ENCODE measurements around the gene NETO1.

NETO1 gene

GRCh38 chr18:72727776-72728175 lies 140.0 kb downstream of the NETO1 start:
- POLR2A ChIA-PET: no interaction called here
- no peaks in the 10 kb centered on the region for H3K4me1 ChIP-seq (ENCODE audit: control extremely low read depth in 1 of 4, control insufficient read depth in 4 of 4, insufficient read depth in 4 of 4, low read length in 3 of 4)
- DNase-seq: no peak
- no peaks in the 10 kb centered on the region for H3K36me3 ChIP-seq (ENCODE audit: control insufficient read depth in 4 of 4, insufficient read depth in 4 of 4, low read length in 3 of 4)
- no peak overlapping the region for H3K4me3 ChIP-seq (ENCODE audit: control insufficient read depth in 1 of 7, extremely low read depth in 1 of 7, insufficient read depth in 4 of 7, low read depth in 2 of 7, low read length in 6 of 7)
- CTCF ChIA-PET: no interaction called here
- 100% methylated on average over 2 of the region's 6 CpGs for WGBS (ENCODE audit: insufficient coverage)
- H3K27ac ChIP-seq (ENCODE audit: insufficient read depth in 1 of 2, low read depth in 1 of 2, low read length in 2 of 2, poor library complexity in 1 of 2, severe bottlenecking in 2 of 2): no peak overlapping the region
- H3K27me3 ChIP-seq (replicated peaks in 2 of 5; ENCODE audit: control insufficient read depth in 4 of 5, insufficient read depth in 5 of 5, low read length in 4 of 5): no peaks in the 10 kb centered on the region
- H3K9me3 ChIP-seq (ENCODE audit: control extremely low read depth in 1 of 5, control insufficient read depth in 4 of 5, insufficient read depth in 2 of 5, low read depth in 1 of 5, low read length in 4 of 5): no peaks in the 10 kb centered on the region

GRCh38 chr18:72727038-72727655 lies 140.6 kb downstream of the NETO1 start:
- ChIA-PET POLR2A (no interaction called here), CTCF (no interaction called here)
- DNase-seq: no peak
- 96% methylated on average over 5 of the region's 5 CpGs for WGBS (ENCODE audit: insufficient coverage)
- Histone ChIP-seq H3K4me1 (ENCODE audit: control extremely low read depth in 1 of 4, control insufficient read depth in 4 of 4, insufficient read depth in 4 of 4, low read length in 3 of 4) (no peaks in the 10 kb centered on the region), H3K27ac (ENCODE audit: insufficient read depth in 1 of 2, low read depth in 1 of 2, low read length in 2 of 2, poor library complexity in 1 of 2, severe bottlenecking in 2 of 2) (no peak overlapping the region), H3K36me3 (ENCODE audit: control insufficient read depth in 4 of 4, insufficient read depth in 4 of 4, low read length in 3 of 4) (no peaks in the 10 kb centered on the region), H3K4me3 (ENCODE audit: control insufficient read depth in 1 of 7, extremely low read depth in 1 of 7, insufficient read depth in 4 of 7, low read depth in 2 of 7, low read length in 6 of 7) (no peak overlapping the region), H3K9me3 (ENCODE audit: control extremely low read depth in 1 of 5, control insufficient read depth in 4 of 5, insufficient read depth in 2 of 5, low read depth in 1 of 5, low read length in 4 of 5) (no peaks in the 10 kb centered on the region), H3K27me3 (replicated peaks in 2 of 5; ENCODE audit: control insufficient read depth in 4 of 5, insufficient read depth in 5 of 5, low read length in 4 of 5) (no peaks in the 10 kb centered on the region)

GRCh38 chr18:72726201-72726600 lies 141.6 kb downstream of the NETO1 start:
- 100% methylated on average over 3 of the region's 4 CpGs for WGBS (ENCODE audit: insufficient coverage)
- Histone ChIP-seq H3K27ac (ENCODE audit: insufficient read depth in 1 of 2, low read depth in 1 of 2, low read length in 2 of 2, poor library complexity in 1 of 2, severe bottlenecking in 2 of 2) (no peak overlapping the region), H3K27me3 (replicated peaks in 2 of 5; ENCODE audit: control insufficient read depth in 4 of 5, insufficient read depth in 5 of 5, low read length in 4 of 5) (no peaks in the 10 kb centered on the region), H3K4me3 (ENCODE audit: control insufficient read depth in 1 of 7, extremely low read depth in 1 of 7, insufficient read depth in 4 of 7, low read depth in 2 of 7, low read length in 6 of 7) (no peak overlapping the region), H3K36me3 (ENCODE audit: control insufficient read depth in 4 of 4, insufficient read depth in 4 of 4, low read length in 3 of 4) (no peaks in the 10 kb centered on the region), H3K4me1 (ENCODE audit: control extremely low read depth in 1 of 4, control insufficient read depth in 4 of 4, insufficient read depth in 4 of 4, low read length in 3 of 4) (no peaks in the 10 kb centered on the region), H3K9me3 (ENCODE audit: control extremely low read depth in 1 of 5, control insufficient read depth in 4 of 5, insufficient read depth in 2 of 5, low read depth in 1 of 5, low read length in 4 of 5) (no peaks in the 10 kb centered on the region)
- no peak for DNase-seq
- ChIA-PET POLR2A (no interaction called here), CTCF (no interaction called here)

GRCh38 chr18:72721330-72721729 lies 146.5 kb downstream of the NETO1 start:
- Histone ChIP-seq H3K27ac (ENCODE audit: insufficient read depth in 1 of 2, low read depth in 1 of 2, low read length in 2 of 2, poor library complexity in 1 of 2, severe bottlenecking in 2 of 2) (no peak overlapping the region), H3K4me1 (ENCODE audit: control extremely low read depth in 1 of 4, control insufficient read depth in 4 of 4, insufficient read depth in 4 of 4, low read length in 3 of 4) (no peaks in the 10 kb centered on the region), H3K4me3 (ENCODE audit: control insufficient read depth in 1 of 7, extremely low read depth in 1 of 7, insufficient read depth in 4 of 7, low read depth in 2 of 7, low read length in 6 of 7) (no peak overlapping the region), H3K36me3 (ENCODE audit: control insufficient read depth in 4 of 4, insufficient read depth in 4 of 4, low read length in 3 of 4) (no peaks in the 10 kb centered on the region), H3K27me3 (replicated peaks in 2 of 5; ENCODE audit: control insufficient read depth in 4 of 5, insufficient read depth in 5 of 5, low read length in 4 of 5) (no peaks in the 10 kb centered on the region), H3K9me3 (ENCODE audit: control extremely low read depth in 1 of 5, control insufficient read depth in 4 of 5, insufficient read depth in 2 of 5, low read depth in 1 of 5, low read length in 4 of 5) (no peaks in the 10 kb centered on the region)
- ChIA-PET POLR2A (no interaction called here), CTCF (no interaction called here)
- WGBS (ENCODE audit: insufficient coverage): 100% methylated on average over 2 of the region's 3 CpGs
- no peak for DNase-seq

DNA sequence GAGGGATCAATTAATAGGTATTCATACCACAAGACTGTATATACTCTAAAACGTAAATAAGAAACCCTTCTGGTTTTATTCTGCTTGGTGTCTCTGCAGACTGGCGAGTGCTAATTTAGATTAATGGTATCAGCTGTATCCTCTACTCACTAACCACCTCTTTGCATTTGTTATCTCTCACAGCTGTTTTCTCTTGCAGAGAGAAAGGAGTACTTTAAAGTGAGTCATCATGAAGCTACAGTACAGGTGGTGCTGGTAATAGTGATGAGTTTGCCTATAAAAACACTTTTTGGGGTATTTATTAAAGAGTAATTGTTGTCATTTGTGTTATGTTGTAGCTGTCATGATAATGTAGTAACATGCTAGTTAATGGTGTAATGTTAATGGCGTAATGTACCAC lies 147.7 kb downstream of the NETO1 start:
- no peaks in the 10 kb centered on the region for H3K9me3 ChIP-seq (ENCODE audit: control extremely low read depth in 1 of 5, control insufficient read depth in 4 of 5, insufficient read depth in 2 of 5, low read depth in 1 of 5, low read length in 4 of 5)
- no peaks in the 10 kb centered on the region for H3K27me3 ChIP-seq (replicated peaks in 2 of 5; ENCODE audit: control insufficient read depth in 4 of 5, insufficient read depth in 5 of 5, low read length in 4 of 5)
- H3K36me3 ChIP-seq (ENCODE audit: control insufficient read depth in 4 of 4, insufficient read depth in 4 of 4, low read length in 3 of 4): no peaks in the 10 kb centered on the region
- H3K4me1 ChIP-seq (ENCODE audit: control extremely low read depth in 1 of 4, control insufficient read depth in 4 of 4, insufficient read depth in 4 of 4, low read length in 3 of 4): no peaks in the 10 kb centered on the region
- POLR2A ChIA-PET: no interaction called here
- CTCF ChIA-PET: no interaction called here
- no peak overlapping the region for H3K27ac ChIP-seq (ENCODE audit: insufficient read depth in 1 of 2, low read depth in 1 of 2, low read length in 2 of 2, poor library complexity in 1 of 2, severe bottlenecking in 2 of 2)
- WGBS (ENCODE audit: insufficient coverage): 80% methylated on average over 1 of the region's 3 CpGs
- DNase-seq: peak in 1 of 3 donors; percentile 8
- H3K4me3 ChIP-seq (ENCODE audit: control insufficient read depth in 1 of 7, extremely low read depth in 1 of 7, insufficient read depth in 4 of 7, low read depth in 2 of 7, low read length in 6 of 7): no peak overlapping the region

DNA sequence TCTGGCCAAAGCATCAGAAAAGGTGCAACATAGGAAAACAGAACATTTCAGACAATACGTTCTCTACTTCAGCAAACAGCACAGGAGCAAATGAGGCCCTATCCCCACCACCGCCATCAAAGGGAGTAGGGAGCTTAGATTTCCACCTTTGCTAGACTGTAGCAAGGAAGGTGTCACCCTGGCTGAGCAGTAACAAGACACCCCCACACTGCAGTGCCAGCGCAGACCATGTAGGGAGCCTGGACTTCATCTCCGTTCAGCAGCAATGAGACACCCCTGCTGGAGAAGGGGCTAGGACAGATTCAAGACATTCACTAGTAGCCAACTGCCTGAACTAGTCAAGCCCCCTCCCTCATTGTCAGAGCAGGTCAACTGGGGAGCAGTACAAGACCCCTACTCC lies 163.6 kb downstream of the NETO1 start:
- H3K36me3 ChIP-seq (ENCODE audit: control insufficient read depth in 4 of 4, insufficient read depth in 4 of 4, low read length in 3 of 4): no peaks in the 10 kb centered on the region
- no peak overlapping the region for H3K4me3 ChIP-seq (ENCODE audit: control insufficient read depth in 1 of 7, extremely low read depth in 1 of 7, insufficient read depth in 4 of 7, low read depth in 2 of 7, low read length in 6 of 7)
- H3K9me3 ChIP-seq (ENCODE audit: control extremely low read depth in 1 of 5, control insufficient read depth in 4 of 5, insufficient read depth in 2 of 5, low read depth in 1 of 5, low read length in 4 of 5): no peaks in the 10 kb centered on the region
- H3K27me3 ChIP-seq (replicated peaks in 2 of 5; ENCODE audit: control insufficient read depth in 4 of 5, insufficient read depth in 5 of 5, low read length in 4 of 5): peaks cover 0 to 5% (median 0%) of the 10 kb centered on the region in 5 experiments
- no peak for DNase-seq
- no peak overlapping the region for H3K27ac ChIP-seq (ENCODE audit: insufficient read depth in 1 of 2, low read depth in 1 of 2, low read length in 2 of 2, poor library complexity in 1 of 2, severe bottlenecking in 2 of 2)
- no peaks in the 10 kb centered on the region for H3K4me1 ChIP-seq (ENCODE audit: control extremely low read depth in 1 of 4, control insufficient read depth in 4 of 4, insufficient read depth in 4 of 4, low read length in 3 of 4)
- ChIA-PET POLR2A (no interaction called here), CTCF (no interaction called here)
- WGBS (ENCODE audit: insufficient coverage): 100% methylated on average over 4 of the region's 4 CpGs

DNA sequence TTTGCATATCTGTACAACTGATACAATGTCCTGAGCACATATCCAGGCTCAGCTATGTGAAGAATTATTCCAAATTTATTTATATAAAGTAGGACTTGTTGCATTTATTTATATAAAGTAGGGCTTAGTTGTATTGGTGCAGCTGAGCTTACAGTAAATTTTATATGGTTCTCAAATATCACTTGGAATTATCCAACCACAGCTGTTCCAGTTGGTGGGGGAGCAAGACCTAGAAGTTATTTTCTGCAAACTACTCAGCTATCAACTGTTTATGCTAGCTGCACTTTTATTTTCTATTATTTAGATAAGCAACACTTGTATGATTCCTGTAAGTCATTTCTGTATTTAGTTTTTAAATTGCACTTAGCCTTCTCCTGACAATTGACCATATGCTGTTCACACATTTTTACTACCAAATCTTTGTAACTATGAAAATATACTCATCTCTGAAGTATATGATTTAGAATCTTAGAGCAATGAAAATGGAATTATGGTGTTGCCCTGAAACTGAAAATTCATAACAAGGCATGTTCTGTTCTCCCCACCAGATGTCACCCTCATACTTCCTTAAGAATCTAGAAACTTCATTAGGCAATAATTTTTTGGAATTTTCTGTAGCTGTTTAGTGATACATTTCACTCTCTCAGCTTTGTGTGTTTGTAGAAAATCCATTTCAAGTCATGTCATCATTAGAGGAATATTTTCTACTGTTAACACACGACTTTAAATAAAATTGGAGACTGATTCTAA lies 166.7 kb downstream of the NETO1 start:
- POLR2A ChIA-PET: interaction anchor here (0.6 kb wide), 1 partner anchor 1272 kb away, joined by 3 read pairs; no protein-coding TSS in a partner anchor
- CTCF ChIA-PET: interaction anchor here (1.9 kb wide), 1 partner anchor 8 kb away, joined by 5 read pairs; no protein-coding TSS in a partner anchor
- Histone ChIP-seq H3K9me3 (ENCODE audit: control extremely low read depth in 1 of 5, control insufficient read depth in 4 of 5, insufficient read depth in 2 of 5, low read depth in 1 of 5, low read length in 4 of 5) (no peaks in the 10 kb centered on the region), H3K4me1 (ENCODE audit: control extremely low read depth in 1 of 4, control insufficient read depth in 4 of 4, insufficient read depth in 4 of 4, low read length in 3 of 4) (no peaks in the 10 kb centered on the region), H3K27ac (ENCODE audit: insufficient read depth in 1 of 2, low read depth in 1 of 2, low read length in 2 of 2, poor library complexity in 1 of 2, severe bottlenecking in 2 of 2) (no peak overlapping the region), H3K27me3 (replicated peaks in 2 of 5; ENCODE audit: control insufficient read depth in 4 of 5, insufficient read depth in 5 of 5, low read length in 4 of 5) (peaks cover 0 to 5% (median 0%) of the 10 kb centered on the region in 5 experiments), H3K36me3 (ENCODE audit: control insufficient read depth in 4 of 4, insufficient read depth in 4 of 4, low read length in 3 of 4) (no peaks in the 10 kb centered on the region), H3K4me3 (ENCODE audit: control insufficient read depth in 1 of 7, extremely low read depth in 1 of 7, insufficient read depth in 4 of 7, low read depth in 2 of 7, low read length in 6 of 7) (no peak overlapping the region)
- DNase-seq: peak; percentile 3 to 25 (median 13)
- 13% methylated on average over 1 of the region's 1 CpG for WGBS (ENCODE audit: insufficient coverage)
